A172 (cell line): ENCODE data around the gene CACNA2D1. TPM values are rescaled to one million over a fixed set of nuclear protein-coding genes. Genes with fewer than 3 reads are reported as not detected.

Experiments used
- DNase-seq: peaks from one replicate; pipeline ENCODE4 v3.0.0-alpha.2; 2015; ENCODE audit warnings: low spot score
- total RNA-seq: library from RNA; depleted of rRNA; stranded (reverse); fragments of >200 nt; shearing (Covaris generic); gene quantifications from 2 replicates; pipeline ENCODE4 v1.2.3, GENCODE V29; 2014

CACNA2D1 gene
- total RNA-seq, 1 experiment from 2014 or later: 0.24 TPM

DNA sequence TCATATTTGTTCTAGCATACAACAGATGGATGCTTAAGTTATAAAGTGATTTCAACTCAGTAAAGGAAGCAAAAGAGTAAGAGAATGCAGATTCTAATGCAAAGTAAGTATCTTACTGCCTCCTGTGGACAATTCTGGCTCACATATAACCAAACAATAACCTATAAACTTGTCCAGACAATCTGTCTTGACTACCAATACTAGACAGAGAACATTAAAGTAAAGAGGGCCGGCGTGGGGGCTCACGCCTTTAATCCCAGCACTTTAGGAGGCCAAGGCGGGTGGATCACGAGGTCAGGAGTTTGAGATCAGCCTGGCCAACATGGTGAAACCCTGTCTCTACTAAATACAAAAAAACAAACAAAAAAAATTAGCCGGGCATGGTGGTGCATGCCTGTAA, 329.3 kb downstream of the CACNA2D1 start:
- DNase-seq: no peak

DNA sequence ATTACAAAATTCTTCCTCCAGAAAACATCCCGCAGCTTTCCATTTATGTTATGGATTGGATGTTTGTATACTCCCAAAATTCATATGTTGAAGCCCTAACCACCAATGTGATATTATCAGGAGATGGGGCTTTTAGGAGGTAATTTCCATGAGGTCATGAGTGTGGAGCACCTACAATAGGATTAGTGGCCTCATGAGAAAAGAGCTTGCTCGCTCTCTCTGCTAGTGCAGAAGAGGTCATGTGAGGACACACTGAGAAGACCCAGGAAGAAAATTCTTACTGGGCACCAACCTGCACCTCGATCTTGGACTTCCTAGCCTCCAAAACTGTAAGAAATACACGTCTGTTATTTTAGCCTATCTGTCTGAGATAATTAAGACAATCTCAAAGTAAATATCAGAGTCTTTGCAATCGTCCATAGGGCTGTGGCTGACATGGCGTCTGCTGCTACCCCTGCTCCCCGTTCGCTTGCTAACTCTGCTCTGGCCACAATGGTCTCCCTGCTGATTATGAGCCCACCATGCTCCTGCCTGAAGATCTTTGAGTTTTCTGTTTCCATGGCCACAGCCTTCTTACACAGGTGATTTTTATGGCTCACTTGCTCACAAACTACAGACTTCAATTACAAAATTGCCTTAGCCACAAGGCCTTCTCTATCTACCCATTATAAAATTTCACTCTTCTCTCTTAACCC, 333.3 kb downstream of the CACNA2D1 start:
- no peak for DNase-seq

DNA sequence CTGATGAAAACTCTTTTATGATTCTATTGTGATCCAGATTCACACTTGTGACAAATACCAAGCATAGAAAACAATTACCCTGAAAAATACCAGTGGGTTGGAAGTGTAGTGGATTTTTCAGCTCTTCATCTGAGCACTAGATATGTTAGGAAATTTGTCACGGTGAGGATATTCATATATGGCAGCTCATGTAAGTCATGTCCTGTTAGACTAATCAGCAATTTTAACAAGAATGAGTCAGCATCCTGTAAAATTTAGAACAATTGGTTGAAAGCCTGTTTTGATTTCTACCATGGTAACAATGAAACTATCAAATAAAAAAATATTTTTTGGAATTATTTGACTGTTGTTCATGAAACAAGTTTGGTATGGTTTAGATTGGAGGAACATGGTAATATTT, 334.3 kb downstream of the CACNA2D1 start:
- peak; percentile 23 for DNase-seq

DNA sequence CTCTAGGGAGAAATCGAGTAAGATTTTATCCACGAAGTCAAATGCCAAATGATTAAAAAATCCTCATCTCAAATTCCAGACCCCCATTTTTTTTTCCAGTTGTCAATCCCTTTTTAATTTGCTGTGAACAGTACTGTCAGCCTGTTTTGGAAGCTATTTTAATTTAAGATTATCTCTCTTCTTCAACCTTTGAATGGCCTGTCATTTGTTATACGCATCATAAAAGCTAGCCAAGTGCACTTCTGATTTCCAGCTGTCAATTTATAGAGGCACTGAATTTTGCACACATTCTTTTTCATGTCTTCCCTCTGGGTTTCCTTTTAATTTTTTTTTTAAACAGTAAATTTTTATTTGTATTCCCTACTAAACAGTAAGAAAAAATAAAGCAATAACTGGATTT, 337.4 kb downstream of the CACNA2D1 start:
- no peak for DNase-seq

DNA sequence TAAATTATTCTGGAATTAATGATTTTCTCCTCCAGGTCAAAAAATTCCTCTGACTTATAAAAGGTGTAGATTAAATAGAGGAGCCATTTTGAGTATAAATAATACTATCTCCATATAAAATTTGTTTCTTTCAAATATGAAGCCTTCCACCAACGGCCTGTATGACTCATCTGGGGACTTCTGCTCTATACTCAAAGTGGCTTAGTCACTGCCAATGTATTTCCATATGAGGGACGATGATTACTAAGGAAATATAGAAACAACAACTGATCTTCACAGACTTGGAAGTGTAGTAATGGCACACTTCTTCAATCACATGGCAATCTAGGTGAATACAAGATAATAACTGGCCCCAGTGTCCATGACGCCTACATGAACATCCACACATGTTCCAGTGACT, 338.1 kb downstream of the CACNA2D1 start:
- peak; percentile 79 for DNase-seq

DNA sequence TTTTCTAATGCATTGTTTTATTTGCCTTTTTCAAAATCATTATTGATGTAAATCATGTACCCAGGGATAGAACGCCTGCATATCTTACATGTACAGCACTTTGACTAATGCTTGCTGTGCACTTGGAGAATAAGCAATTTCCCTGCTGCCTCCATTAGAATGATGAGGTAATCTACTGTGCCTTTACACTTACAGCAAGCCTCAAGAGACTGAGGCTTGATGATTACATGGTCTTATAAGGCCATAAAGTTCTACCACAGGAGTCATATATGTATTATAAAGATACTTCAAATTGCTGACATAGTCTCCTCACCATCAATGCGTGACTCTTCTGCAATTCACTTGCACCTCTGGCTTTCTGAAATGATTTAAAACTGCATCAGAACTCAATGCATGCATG, 345.2 kb downstream of the CACNA2D1 start:
- no peak for DNase-seq

DNA sequence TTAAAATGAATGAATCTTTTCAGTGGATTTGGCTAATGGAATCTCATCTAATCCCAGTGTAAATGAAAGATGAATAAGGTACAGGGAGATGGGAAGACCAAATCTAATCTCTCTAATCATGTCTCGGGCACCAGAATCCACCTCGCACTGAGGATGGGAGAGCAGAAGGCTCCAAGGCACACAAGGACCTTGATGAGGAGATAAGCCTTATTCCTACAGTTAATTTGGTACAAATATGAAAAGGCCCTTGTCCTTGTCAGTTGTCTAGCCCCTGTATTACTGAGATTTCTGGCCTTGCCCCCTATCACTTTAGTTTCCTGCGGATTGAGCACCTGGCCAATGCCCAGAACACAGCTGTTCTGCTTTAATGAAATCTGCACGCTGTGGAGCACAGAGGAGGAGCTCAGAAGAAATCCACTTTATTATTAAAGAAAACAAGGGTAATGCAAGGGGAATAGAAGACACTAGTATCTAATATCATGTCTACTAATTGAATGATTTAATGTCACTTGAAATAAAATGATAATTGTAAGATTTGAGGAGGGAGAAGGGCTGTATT, 352.4 kb downstream of the CACNA2D1 start:
- DNase-seq: no peak

DNA sequence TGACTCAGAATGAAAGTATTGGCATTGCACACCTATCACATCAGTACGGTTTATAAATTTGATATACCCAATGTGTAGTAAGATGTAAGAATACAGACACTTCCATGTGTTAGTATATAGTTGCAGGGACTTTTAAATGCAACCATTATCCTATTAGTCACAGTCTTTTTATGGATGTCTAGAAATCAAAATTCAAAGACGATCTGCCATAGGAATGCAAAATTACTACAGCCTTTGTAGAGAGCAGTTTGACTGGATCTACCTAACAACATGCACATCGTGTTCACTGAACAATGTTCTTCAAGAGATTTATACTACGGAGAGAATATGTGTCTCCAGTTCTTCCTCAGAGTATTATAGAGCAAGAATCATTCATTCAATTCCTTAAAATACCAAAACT, 356.5 kb downstream of the CACNA2D1 start:
- DNase-seq: no peak

DNA sequence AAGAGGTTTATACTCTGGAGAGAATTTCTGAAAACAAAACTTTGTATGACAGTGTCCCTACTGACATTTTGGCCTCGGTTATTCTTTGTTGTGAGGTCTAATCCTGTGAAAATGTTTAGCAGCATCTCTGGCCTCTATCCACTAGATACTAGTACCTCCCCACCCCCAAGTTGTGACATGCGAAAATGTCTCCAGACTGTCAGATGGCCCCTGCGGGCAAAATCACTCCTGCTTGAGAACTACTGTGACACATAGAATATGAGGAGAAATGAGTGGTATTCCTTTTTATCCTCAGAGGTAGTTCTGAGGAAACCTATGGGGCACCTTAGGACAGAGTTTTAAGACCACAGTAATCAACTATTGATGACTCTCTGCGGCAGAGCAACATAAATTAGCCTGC, 358.5 kb downstream of the CACNA2D1 start:
- no peak for DNase-seq

DNA sequence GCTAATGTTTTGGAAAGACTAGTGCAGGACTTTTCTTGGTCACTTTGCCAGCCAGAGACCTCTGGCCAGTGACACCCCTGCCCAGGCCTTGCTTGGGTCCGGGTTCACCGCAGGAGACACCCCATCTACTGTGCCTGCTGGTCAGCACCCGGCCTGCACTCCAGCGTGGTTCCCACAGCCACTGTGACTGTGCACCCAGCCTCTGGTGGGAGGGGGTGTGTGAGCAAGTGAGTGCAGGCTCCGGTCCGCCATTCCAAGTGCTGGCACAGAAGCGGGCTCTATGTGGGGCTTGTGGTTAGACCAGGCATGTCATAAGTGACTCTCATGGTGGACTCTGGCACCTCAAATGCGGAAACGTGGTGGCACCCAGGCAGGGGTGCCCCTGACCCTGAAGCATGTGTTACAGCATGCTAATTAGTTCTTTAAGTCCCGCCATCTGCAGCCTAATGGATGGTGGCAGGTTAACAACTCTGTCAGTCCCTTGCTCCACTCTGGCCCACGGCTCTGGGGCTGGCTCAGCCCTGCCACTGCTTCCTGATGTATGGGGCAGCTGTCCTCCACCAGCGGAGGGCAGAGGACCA, 361.8 kb downstream of the CACNA2D1 start:
- DNase-seq: no peak

DNA sequence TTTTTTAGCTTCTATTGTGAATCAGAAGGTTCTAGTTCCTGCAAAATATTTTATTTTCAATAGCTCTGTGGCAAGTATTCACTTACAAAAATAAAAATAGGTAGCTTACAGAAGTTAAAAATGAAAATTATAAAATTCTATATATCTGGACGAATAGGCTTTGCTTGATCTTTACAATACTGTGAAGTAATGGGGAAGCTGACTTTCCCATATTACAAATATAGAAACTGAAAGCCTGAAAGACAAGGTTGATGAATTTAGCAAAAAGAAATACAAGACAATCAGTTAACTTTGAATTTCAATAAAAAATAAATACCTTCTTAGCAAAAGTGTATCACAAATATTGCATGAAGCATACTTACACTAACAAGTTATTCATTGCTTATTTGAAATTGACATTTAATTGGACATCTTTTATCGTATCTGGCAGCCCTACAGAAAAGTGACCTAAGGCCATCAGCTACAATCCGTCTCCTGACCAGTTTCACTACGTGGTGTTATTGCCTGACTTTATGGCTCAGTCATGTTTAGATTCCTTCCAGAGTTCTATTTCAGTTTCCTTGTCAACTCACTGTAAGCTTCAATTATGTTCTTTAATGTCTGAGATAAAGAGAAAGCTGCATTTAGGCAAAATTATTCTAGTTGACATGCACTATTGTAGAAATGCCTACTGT, 363.2 kb downstream of the CACNA2D1 start:
- no peak for DNase-seq

DNA sequence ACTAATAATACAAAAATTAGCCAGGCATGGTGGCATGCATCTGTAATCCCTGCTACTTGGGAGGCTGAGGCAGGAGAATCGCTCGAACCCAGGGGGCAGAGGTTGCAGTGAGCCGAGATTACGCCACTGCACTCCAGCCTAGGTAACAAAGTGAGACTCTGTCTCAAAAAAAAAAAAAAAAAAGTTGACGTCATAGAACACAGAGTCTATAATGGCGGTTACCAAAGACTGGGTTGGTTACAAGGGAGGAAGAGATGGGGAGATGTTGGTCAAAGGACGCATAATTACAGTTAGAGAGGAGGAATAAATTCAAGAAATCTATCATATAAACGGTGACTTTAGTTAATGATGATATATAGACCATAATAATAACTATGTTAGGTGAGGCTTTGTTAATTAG, 364.1 kb downstream of the CACNA2D1 start:
- no peak for DNase-seq

DNA sequence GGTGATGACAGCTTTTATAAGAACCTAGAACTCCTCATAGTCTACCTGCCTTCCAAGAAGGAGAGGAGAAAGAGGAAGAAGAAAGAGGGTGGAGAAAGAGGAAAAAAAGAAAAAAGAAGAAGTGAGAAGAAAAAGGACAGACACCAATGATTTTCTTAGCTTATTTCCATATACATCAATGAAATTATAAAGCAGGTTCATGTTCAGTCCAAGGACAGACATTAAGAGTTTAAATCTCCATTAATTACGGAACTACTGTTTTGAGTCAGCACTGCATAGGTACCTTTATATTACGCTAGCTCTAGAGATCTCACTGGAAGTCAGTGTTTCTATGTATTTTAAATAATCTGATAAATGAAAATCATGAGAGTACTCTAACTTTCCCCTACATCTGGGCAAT, 364.8 kb downstream of the CACNA2D1 start:
- no peak for DNase-seq

DNA sequence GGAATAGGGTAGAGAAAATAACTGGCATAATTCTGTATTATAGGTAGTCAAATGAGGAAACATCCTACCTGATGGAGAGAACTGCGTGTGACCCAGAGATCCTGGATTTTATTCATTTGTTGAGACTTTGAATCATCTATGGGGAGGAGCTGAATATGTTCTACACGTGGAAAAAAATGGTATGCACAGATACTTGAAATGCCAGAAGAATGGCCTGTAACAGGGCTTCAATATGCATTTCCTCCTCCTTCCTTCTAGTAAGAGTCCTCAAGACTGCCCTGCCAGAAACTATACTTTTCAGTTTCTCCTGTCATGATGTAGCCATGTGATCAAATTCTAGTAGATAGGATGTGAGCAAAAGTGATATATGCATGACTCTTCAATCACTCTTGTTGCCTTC, 372.1 kb downstream of the CACNA2D1 start:
- no peak for DNase-seq

DNA sequence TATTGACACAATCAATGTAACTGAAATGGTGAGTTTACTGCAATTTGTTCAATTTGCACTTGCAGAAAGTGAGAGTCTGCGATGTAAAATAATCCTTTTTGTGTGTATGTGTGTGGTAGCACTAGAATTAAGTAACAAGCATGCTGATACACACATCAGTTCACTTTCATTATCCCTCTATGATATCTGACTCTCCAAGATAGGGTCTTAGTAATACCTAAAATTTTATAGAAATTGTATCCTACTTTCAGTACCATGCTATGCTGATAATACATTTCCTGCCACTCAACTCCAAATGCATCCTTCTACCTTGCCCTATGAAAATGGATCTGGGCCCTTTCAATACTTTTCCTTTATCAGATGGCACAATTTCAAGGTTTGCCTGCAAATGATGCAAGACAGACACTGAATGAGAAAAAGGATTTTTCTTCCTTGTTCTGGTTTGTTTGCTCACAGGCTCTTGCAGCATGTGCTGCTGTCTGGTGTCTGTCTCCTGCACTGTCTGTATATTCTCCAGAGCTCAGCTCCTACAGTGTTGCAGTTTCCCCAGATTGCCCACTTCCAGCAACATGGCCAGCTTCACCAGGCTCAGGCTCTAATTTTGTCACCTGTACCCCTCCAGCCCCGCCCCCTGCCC, 375.8 kb downstream of the CACNA2D1 start:
- no peak for DNase-seq

DNA sequence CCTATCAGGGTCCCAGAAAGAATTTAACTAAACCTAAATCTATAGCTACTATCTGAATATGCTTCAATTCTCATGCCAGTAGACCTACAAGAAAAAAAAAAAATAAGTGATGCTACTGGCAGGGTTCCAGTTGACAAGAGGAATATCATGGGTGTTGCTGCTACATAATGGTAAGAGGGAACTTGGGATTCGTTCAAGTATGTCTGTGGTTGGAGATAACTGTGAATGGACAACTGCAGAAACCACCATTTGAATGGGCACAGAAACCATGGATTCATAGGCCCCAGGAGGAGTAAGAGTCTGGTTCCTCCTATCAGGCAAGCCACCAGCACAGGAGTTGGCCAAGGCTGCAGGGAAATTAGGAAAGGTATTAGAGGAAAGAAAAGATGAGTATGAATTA, 386.1 kb downstream of the CACNA2D1 start:
- no peak for DNase-seq

DNA sequence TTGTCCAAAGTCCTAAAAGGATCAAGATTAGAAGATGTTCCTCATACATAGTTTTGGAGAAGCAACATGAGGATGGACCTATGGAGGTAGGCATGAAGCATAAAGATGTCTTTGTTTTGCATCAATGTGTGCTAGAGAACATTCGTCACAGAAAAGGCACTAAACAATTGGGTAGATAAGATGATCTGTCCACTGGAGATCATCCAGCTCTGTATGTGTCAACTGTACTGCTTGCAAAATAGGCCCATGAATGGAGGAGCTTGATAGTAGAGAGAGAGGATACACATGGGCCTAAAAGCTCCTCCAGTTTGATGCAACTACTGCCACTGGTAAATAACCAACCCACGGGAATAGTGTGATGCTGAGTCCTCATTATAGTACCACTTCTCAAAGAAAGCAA, 387.3 kb downstream of the CACNA2D1 start:
- DNase-seq: no peak

DNA sequence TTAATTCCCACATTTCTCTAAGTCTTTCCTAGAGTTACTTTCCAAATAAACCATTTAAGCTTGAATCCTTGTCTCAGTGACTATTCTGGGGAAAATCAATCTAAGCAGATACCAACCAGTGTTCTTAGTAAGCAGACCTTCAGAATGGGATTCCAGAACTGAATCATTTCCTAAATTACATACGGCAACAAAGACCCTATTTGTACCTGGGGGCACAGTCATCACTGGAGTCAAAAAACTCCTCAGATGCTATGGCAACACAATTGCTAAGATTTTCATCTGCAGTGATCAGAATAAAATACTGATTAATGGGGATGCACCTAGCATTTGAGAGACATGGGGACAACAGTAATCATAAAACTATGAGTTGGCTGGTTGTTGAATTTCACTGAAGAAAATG, 389.0 kb downstream of the CACNA2D1 start:
- no peak for DNase-seq

DNA sequence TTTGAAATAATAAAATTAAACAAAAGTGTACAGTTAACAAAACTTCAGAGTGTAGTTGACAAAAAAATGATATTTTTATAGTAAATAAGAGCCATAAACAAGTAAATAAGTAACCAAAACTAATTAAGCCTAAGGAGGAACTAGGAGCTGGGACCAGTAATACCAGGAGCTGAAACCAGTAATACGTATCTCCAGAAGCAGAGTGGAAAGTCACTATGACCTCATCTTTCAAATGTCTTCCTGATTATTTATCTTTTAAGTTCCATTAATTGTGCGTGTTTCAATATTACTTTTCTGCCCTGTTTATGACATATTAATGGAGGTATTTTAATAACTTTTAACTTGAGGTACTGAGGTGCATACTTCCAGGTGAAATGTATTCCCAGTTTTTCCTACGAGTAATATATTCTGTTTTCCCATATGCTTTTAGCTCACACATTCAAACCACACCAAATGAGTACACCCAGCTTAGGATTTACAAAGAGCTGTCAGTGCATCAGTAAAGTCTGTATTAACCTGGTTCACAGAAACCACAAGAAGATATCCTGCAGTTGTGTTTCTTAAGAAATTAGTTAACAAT, 390.0 kb downstream of the CACNA2D1 start:
- no peak for DNase-seq

DNA sequence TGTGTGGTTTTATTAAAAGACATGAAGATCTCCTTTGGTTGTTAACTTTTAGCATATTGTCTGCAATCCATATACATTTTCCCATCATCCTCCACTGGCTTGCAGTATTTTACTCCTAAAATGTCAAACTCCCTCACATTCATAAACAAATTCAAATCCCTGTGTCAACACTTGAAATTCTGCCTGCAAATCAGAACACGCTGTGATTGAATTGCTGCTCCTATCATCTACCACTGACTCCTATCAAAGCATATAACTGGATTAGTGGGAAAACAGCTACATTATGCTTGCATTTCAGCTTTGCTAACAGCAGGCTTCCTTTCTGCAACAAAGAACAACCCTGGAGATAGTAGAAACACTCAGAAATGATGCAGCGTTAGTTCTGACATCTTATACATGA, 392.0 kb downstream of the CACNA2D1 start:
- no peak for DNase-seq

DNA sequence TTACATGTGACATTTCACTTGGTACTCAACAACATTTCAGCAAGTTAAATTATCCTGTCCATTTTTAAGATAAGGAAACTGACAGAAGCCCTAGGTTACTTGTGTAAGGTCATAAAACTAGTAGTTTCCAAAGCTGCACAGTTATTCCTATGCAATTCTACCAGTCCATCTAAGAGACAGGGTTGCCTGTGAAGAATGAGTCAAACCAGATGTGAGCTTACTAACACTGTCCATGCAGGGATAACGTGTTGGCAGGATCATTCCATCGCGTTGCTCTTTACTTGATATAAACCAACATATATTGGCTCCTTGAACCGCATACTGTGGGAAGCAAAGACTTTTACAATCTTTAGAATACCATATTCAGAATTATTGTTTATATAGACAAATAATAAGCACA, 392.8 kb downstream of the CACNA2D1 start:
- DNase-seq: no peak

DNA sequence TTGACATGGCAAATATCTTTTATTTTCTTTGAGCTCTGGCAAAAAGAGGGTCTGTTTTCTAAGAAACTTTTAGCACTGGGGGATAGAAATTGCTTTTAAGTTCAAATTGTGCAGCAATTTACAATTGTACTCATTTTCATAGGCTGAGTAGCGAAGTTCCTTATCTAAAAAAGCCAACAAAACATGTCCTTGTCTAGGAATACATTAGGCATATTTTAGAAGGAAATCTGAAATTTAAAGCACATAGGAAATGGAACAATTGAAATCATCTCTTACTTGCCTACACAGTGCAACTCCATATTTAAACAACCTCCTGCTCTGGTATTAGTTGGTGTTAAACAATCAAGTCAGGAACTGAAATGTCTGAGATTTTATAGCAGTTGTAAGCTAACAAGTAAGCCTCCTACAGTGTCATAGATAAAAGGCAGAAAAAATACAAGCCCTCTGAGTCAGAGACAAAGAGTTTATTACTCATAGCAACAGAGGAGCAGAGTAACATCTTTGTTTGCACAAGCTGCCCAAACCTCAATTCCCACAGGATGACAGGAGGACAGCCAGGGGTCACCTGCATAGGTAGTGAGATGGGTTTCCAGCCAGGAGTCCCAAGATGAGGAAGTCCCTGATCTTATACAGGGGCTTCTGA, 393.6 kb downstream of the CACNA2D1 start:
- DNase-seq: peak; percentile 58
